Measurements from ENCODE around the gene SINHCAF.
"Not testable (repeated sequence)": the region's sequence is repeated elsewhere in the genome, so short reads cannot be mapped to it uniquely, and the experiment has no call there.

The SINHCAF gene

DNA sequence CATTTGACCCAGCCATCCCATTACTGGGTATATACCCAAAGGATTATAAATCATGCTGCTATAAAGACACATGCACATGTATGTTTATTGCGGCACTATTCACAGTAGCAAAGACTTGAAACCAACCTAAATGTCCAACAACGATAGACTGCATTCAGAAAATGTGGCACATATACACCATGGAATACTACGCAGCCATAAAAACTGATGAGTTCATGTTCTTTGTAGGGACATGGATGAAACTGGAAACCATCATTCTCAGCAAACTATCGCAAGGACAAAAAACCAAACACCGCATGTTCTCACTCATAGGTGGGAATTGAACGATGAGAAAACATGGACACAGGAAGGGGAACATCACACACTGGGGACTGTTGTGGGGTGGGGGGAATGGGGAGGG lies 52.2 kb downstream of the SINHCAF start:
- H3K4me1 ChIP-seq (ENCODE audit: control insufficient read depth, insufficient read depth, low read depth, low read length); H4K91ac ChIP-seq (ENCODE audit: low read length); H3K4me2 ChIP-seq (ENCODE audit: low read length, poor library complexity, severe bottlenecking); H2BK15ac ChIP-seq (ENCODE audit: low read depth, poor library complexity, severe bottlenecking); H3K14ac ChIP-seq (ENCODE audit: low read length in 2 of 2); H3K36me3 ChIP-seq (ENCODE audit: control insufficient read depth in 1 of 2, insufficient read depth in 2 of 2, low read depth in 1 of 2, low read length in 2 of 2); H2BK120ac ChIP-seq (ENCODE audit: low read depth, low read length); H3K9me3 ChIP-seq (ENCODE audit: control insufficient read depth, low read length); H3K18ac ChIP-seq (ENCODE audit: low read depth in 1 of 2, low read length in 2 of 2); H3K27me3 ChIP-seq (ENCODE audit: control insufficient read depth in 1 of 2, insufficient read depth in 1 of 2, low read length in 2 of 2); H2BK5ac ChIP-seq (ENCODE audit: low read depth, low read length, poor library complexity, severe bottlenecking); H3K23ac ChIP-seq (ENCODE audit: low read length in 2 of 2); H2BK12ac ChIP-seq (ENCODE audit: low read length in 2 of 2); H4K8ac ChIP-seq (ENCODE audit: low read length); DNase-seq; H3K4me3 ChIP-seq (ENCODE audit: insufficient read depth in 1 of 2, low read depth in 1 of 2, low read length in 2 of 2); H3K9ac ChIP-seq (ENCODE audit: low read length); H2AK5ac ChIP-seq (ENCODE audit: low read length, severe bottlenecking); H3K27ac ChIP-seq (ENCODE audit: low read length, poor library complexity, severe bottlenecking); H3K79me1 ChIP-seq (replicated peaks; ENCODE audit: low read length, poor library complexity, severe bottlenecking); H2AFZ ChIP-seq (ENCODE audit: low read depth, low read length); H3K4ac ChIP-seq (ENCODE audit: low read depth in 1 of 2, low read length in 2 of 2): not testable (repeated sequence)
- WGBS, result 100% methylated on average over 2 of the region's 6 CpGs

DNA sequence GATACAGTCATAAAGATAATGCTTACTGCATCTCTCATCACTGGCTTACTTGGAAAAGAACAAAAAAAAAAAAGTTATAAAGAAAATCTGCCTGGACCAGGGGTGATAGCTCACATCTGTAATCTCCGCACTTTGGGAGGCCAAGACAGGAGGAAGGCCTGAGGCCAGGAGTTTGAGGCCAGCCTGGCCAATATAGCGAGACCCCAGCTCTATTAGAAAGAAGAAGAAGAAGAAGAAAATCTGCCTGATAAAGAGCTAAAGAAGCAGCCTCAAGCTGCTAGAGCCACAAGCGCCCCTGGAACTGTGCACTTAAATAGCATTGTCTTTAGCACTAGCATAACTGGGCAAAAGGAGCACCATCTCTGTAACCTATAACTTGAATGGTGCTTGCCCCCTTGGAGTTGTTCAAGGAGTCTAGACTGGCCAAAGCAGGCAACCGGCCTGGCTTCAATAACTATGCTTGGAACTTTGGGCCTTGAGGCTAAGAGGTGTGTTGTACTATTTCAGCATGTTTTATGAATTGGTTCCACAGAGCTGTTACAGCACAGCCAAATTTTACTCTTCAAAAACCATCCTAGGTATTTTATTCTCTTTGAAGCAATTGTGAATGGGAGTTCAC lies 53.2 kb downstream of the SINHCAF start:
- Histone ChIP-seq H2BK120ac (ENCODE audit: low read depth, low read length) (peak overlapping the region; percentile 5), H2BK5ac (ENCODE audit: low read depth, low read length, poor library complexity, severe bottlenecking) (no peak overlapping the region), H3K27ac (ENCODE audit: low read length, poor library complexity, severe bottlenecking) (no peak overlapping the region), H2AK5ac (ENCODE audit: low read length, severe bottlenecking) (no peak overlapping the region), H2BK15ac (ENCODE audit: low read depth, poor library complexity, severe bottlenecking) (no peak overlapping the region), H3K4ac (ENCODE audit: low read depth in 1 of 2, low read length in 2 of 2) (no peak overlapping the region), H3K9ac (ENCODE audit: low read length) (no peak overlapping the region), H4K91ac (ENCODE audit: low read length) (no peak overlapping the region), H3K79me1 (replicated peaks; ENCODE audit: low read length, poor library complexity, severe bottlenecking) (peaks cover 1% of the 10 kb centered on the region), H2AFZ (ENCODE audit: low read depth, low read length) (no peak overlapping the region), H2BK12ac (ENCODE audit: low read length in 2 of 2) (no peak overlapping the region), H3K4me2 (ENCODE audit: low read length, poor library complexity, severe bottlenecking) (no peak overlapping the region), H3K18ac (ENCODE audit: low read depth in 1 of 2, low read length in 2 of 2) (no peak overlapping the region), H3K23ac (ENCODE audit: low read length in 2 of 2) (no peak overlapping the region), H3K4me3 (ENCODE audit: insufficient read depth in 1 of 2, low read depth in 1 of 2, low read length in 2 of 2) (no peak overlapping the region), H3K4me1 (ENCODE audit: control insufficient read depth, insufficient read depth, low read depth, low read length) (no peaks in the 10 kb centered on the region), H4K8ac (ENCODE audit: low read length) (no peak overlapping the region), H3K14ac (ENCODE audit: low read length in 2 of 2) (no peak overlapping the region), H3K9me3 (ENCODE audit: control insufficient read depth, low read length) (no peaks in the 10 kb centered on the region), H3K36me3 (ENCODE audit: control insufficient read depth in 1 of 2, insufficient read depth in 2 of 2, low read depth in 1 of 2, low read length in 2 of 2) (peaks cover 0 to 2% of the 10 kb centered on the region in 2 experiments), H3K27me3 (ENCODE audit: control insufficient read depth in 1 of 2, insufficient read depth in 1 of 2, low read length in 2 of 2) (no peaks in the 10 kb centered on the region)
- WGBS, result 99% methylated on average over 4 of the region's 4 CpGs
- DNase-seq, result no peak

DNA sequence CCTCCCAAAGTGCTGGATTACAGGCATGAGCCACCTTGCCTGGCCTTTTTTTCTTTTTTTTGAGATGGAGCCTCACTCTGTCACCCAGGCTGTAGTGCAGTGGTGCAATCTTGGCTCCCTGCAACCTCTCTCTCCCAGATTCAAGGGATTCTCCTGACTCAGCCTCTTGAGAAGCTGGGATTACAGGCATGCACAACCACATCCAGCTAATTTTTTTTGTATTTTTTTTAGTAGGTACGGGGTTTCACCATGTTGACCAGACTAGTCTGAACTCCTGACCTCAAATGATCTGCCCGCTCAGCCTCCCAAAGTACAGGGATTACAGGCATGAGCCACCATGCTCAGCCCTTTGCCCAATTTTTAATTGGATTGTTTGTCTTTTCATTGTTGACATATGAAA lies 58.0 kb downstream of the SINHCAF start:
- Histone ChIP-seq H3K4ac (ENCODE audit: low read depth in 1 of 2, low read length in 2 of 2) (no peak overlapping the region), H3K27me3 (ENCODE audit: control insufficient read depth in 1 of 2, insufficient read depth in 1 of 2, low read length in 2 of 2) (no peaks in the 10 kb centered on the region), H3K4me2 (ENCODE audit: low read length, poor library complexity, severe bottlenecking) (no peak overlapping the region), H2BK12ac (ENCODE audit: low read length in 2 of 2) (no peak overlapping the region), H3K14ac (ENCODE audit: low read length in 2 of 2) (no peak overlapping the region), H3K9me3 (ENCODE audit: control insufficient read depth, low read length) (no peaks in the 10 kb centered on the region), H3K9ac (ENCODE audit: low read length) (no peak overlapping the region), H3K4me3 (ENCODE audit: insufficient read depth in 1 of 2, low read depth in 1 of 2, low read length in 2 of 2) (no peak overlapping the region), H3K18ac (ENCODE audit: low read depth in 1 of 2, low read length in 2 of 2) (no peak overlapping the region), H3K4me1 (ENCODE audit: control insufficient read depth, insufficient read depth, low read depth, low read length) (no peaks in the 10 kb centered on the region), H3K79me1 (replicated peaks; ENCODE audit: low read length, poor library complexity, severe bottlenecking) (no peaks in the 10 kb centered on the region), H3K36me3 (ENCODE audit: control insufficient read depth in 1 of 2, insufficient read depth in 2 of 2, low read depth in 1 of 2, low read length in 2 of 2) (no peaks in the 10 kb centered on the region), H3K27ac (ENCODE audit: low read length, poor library complexity, severe bottlenecking) (no peak overlapping the region), H2AFZ (ENCODE audit: low read depth, low read length) (no peak overlapping the region), H2BK15ac (ENCODE audit: low read depth, poor library complexity, severe bottlenecking) (no peak overlapping the region), H4K8ac (ENCODE audit: low read length) (no peak overlapping the region), H3K23ac (ENCODE audit: low read length in 2 of 2) (no peak overlapping the region), H2AK5ac (ENCODE audit: low read length, severe bottlenecking) (no peak overlapping the region), H2BK120ac (ENCODE audit: low read depth, low read length) (no peak overlapping the region), H4K91ac (ENCODE audit: low read length) (no peak overlapping the region), H2BK5ac (ENCODE audit: low read depth, low read length, poor library complexity, severe bottlenecking) (no peak overlapping the region)
- WGBS, result 90% methylated on average over 2 of the region's 2 CpGs
- DNase-seq, result peak; percentile 12

DNA sequence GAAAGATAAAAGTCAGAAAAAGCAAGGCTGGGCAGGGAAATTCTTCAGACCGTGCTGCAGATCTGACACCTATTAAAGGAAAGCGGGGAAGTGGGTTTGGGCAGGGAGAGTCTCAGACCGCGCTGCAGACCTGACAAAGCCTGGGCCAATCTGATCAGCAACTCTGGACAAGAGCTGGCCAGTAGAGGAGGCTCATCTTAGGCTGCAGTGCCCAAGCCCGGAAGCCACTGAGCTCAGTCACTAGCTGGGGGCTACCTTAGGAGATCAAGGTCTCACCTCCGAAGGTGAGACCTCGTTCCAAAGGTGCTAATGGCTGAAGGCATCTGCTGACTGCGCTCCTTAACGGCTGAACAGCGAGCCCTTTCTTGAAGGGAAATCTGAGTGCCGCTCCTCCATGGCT lies 60.2 kb downstream of the SINHCAF start:
- Histone ChIP-seq H3K27me3 (ENCODE audit: control insufficient read depth in 1 of 2, insufficient read depth in 1 of 2, low read length in 2 of 2) (no peaks in the 10 kb centered on the region), H3K4me1 (ENCODE audit: control insufficient read depth, insufficient read depth, low read depth, low read length) (no peaks in the 10 kb centered on the region), H2BK12ac (ENCODE audit: low read length in 2 of 2) (no peak overlapping the region), H3K4me2 (ENCODE audit: low read length, poor library complexity, severe bottlenecking) (no peak overlapping the region), H2BK120ac (ENCODE audit: low read depth, low read length) (no peak overlapping the region), H3K14ac (ENCODE audit: low read length in 2 of 2) (no peak overlapping the region), H2AFZ (ENCODE audit: low read depth, low read length) (no peak overlapping the region), H3K36me3 (ENCODE audit: control insufficient read depth in 1 of 2, insufficient read depth in 2 of 2, low read depth in 1 of 2, low read length in 2 of 2) (no peaks in the 10 kb centered on the region), H2BK5ac (ENCODE audit: low read depth, low read length, poor library complexity, severe bottlenecking) (no peak overlapping the region), H4K8ac (ENCODE audit: low read length) (no peak overlapping the region), H2BK15ac (ENCODE audit: low read depth, poor library complexity, severe bottlenecking) (no peak overlapping the region), H3K4ac (ENCODE audit: low read depth in 1 of 2, low read length in 2 of 2) (peak overlapping the region in 1 of 2 experiments; percentile 19), H3K79me1 (replicated peaks; ENCODE audit: low read length, poor library complexity, severe bottlenecking) (no peaks in the 10 kb centered on the region), H3K23ac (ENCODE audit: low read length in 2 of 2) (no peak overlapping the region), H3K9ac (ENCODE audit: low read length) (no peak overlapping the region), H3K18ac (ENCODE audit: low read depth in 1 of 2, low read length in 2 of 2) (no peak overlapping the region), H3K4me3 (ENCODE audit: insufficient read depth in 1 of 2, low read depth in 1 of 2, low read length in 2 of 2) (no peak overlapping the region), H2AK5ac (ENCODE audit: low read length, severe bottlenecking) (no peak overlapping the region), H3K27ac (ENCODE audit: low read length, poor library complexity, severe bottlenecking) (no peak overlapping the region), H4K91ac (ENCODE audit: low read length) (no peak overlapping the region), H3K9me3 (ENCODE audit: control insufficient read depth, low read length) (no peaks in the 10 kb centered on the region)
- 56% methylated on average over 11 of the region's 11 CpGs for WGBS
- DNase-seq, result no peak
